ENCODE measurements around the gene NREP. TPM values are rescaled to one million over a fixed set of nuclear protein-coding genes. Genes with fewer than 3 reads are reported as not detected.

The NREP gene
- 53.8 and 70.6 TPM in 2 replicates for polyA plus RNA-seq

GRCh38 chr5:111756581-111757354 is at the start of gene NREP:
Gene NREP, minus strand, starts transcription at chr5:111757194. Its CDS starts 1,422 bp downstream, at chr5:111755772.

Other genes starting within 250 kb of the NREP start
- 640 and 692 TPM in 2 replicates for gene STARD4, start 244.7 kb downstream of the NREP start, polyA plus RNA-seq